Stimulated activated naive CD4-positive, alpha-beta T cell treated with Interleukin-2 at 50 U/mL for 16 hours (primary cell): Measurements from ENCODE around the gene TRIM67.

ENCODE experiments used
- DNase-seq: peaks from one replicate; lab custom pipeline; 2025; lab: John Stamatoyannopoulos, UW

TRIM67 gene

GRCh38 chr1:231233735-231234417 lies 72.0 kb downstream of the TRIM67 start:
- DNase-seq = no peak

GRCh38 chr1:231234506-231234905 lies 72.6 kb downstream of the TRIM67 start:
- DNase-seq = no peak

GRCh38 chr1:231235526-231236207 lies 73.8 kb downstream of the TRIM67 start:
- DNase-seq = no peak

- no peak for DNase-seq
Observed at GRCh38 chr1:231236208-231236591, 74.3 kb downstream of the TRIM67 start.

- no peak for DNase-seq
Observed at GRCh38 chr1:231236938-231237337, 75.1 kb downstream of the TRIM67 start.

- DNase-seq = no peak
Observed at GRCh38 chr1:231238298-231238697, 76.4 kb downstream of the TRIM67 start.

- DNase-seq = peak; percentile 17
Observed at GRCh38 chr1:231240531-231240882, 78.6 kb downstream of the TRIM67 start.

GRCh38 chr1:231240883-231241735 lies 79.3 kb downstream of the TRIM67 start, which contains the start of gene GNPAT:
Gene GNPAT, plus strand, starts transcription at chr1:231241212. Its CDS starts 167 bp downstream, at chr1:231241379.
- DNase-seq = peak; percentile 86

- no peak for DNase-seq
Observed at GRCh38 chr1:231241750-231242149, 79.9 kb downstream of the TRIM67 start.

GRCh38 chr1:231242516-231243198 lies 80.8 kb downstream of the TRIM67 start:
- DNase-seq = no peak

GRCh38 chr1:231248778-231249177 lies 86.9 kb downstream of the TRIM67 start:
- DNase-seq = no peak

- no peak for DNase-seq
Observed at GRCh38 chr1:231252336-231252735, 90.5 kb downstream of the TRIM67 start.

- DNase-seq = no peak
Observed at GRCh38 chr1:231260351-231260750, 98.5 kb downstream of the TRIM67 start.

- no peak for DNase-seq
Observed at GRCh38 chr1:231264642-231265041, 102.8 kb downstream of the TRIM67 start.

GRCh38 chr1:231265379-231265778 lies 103.5 kb downstream of the TRIM67 start:
- DNase-seq = no peak

- no peak for DNase-seq
Observed at GRCh38 chr1:231266811-231267322, 105.0 kb downstream of the TRIM67 start.
